T-helper 2 cell treated with Interferon-gamma antibody and Interleukin-4, amounts not matched to agents 100 ng/mL and 5 ng/mL, for 36 hours (primary cell): ENCODE data around the gene LGALS16. TPM values are rescaled to one million over a fixed set of nuclear protein-coding genes. Genes with fewer than 3 reads are reported as not detected.
"Not testable (repeated sequence)": the region's sequence is repeated elsewhere in the genome, so short reads cannot be mapped to it uniquely, and the experiment has no call there.

Experiments
- intact Hi-C: fragments of 100-400 bp; cut with micrococcal nuclease; formaldehyde crosslinking; loops from one replicate; pipeline ENCODE4 v1.15.1; 2023
- total RNA-seq: library from RNA; stranded (reverse); gene quantifications from 2 replicates; pipeline ENCODE4 v1.2.3, GENCODE V29; 2022

Gene LGALS16
- total RNA-seq, 1 donor from 2014 or later = not detected

GRCh38 chr19:39677961-39678889 lies 22.5 kb downstream of the LGALS16 start:
- intact Hi-C loops = loop anchor here (2.0 to 5.0 kb wide), 2 partner anchors 89 to 167 kb away; no protein-coding TSS in a partner anchor

DNA sequence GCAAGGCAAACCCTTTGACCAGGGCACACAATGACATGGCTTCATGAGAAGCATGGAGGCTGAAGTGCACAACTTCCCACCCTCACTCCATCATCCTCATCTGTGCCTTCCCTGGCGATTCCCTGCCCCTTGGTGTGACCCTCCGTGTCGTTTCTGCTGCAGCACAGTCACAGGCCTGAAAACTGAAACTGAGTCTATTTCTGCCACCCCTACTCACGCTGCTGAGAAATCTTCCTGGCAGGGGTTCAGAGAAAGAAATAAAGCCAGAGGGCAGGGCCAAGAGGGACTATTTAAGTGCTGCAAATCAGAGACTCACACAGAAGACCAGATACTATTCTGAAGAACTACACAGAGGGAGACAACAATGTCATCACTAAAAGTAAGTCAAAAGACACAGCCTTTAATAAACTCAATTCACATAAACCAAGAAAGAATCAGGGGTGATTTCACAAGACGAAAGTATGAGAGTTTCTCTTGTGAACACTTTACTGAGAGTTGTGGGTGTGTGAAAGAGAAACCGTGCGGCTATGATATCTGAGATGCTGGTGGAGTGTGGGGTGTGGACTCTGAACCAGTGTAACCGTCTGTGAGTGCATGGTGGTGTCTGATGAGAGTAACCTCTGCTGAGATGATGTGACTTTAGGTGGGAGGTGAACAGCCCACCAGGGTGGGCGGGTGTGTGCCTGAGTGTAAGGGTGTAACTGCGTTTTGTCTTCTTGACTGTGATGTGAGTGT lies 23.5 kb downstream of the LGALS16 start:
- intact Hi-C loops = loop anchor here (2.0 to 5.0 kb wide), 2 partner anchors 88 to 166 kb away; no protein-coding TSS in a partner anchor

- intact Hi-C loops = loop anchor here (2.0 to 5.0 kb wide), 2 partner anchors 88 to 165 kb away; no protein-coding TSS in a partner anchor
Observed at GRCh38 chr19:39679791-39680168, 24.1 kb downstream of the LGALS16 start.

GRCh38 chr19:39680593-39680992 lies 24.9 kb downstream of the LGALS16 start:
- intact Hi-C loops = no loop called here

- intact Hi-C loops = no loop called here
Observed at GRCh38 chr19:39681416-39681815, 25.7 kb downstream of the LGALS16 start.

DNA sequence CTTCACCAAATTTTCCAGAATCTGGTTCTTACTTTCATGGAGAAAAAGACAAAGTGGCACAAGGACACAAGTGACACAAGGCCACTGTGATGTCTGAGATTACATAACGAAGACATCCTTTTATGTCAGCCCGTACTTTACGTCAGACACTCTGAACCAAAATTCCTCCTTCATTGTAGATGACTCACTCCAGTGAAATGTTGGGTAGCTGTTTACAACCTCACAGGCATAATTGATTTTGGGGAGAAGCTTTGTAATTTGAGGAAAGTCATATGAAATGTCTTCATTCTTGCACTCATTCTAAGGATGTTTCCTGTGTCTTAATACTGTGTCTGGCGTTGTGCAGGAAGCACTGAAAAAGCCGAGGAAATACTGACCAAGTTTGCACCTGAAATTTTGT lies 28.6 kb downstream of the LGALS16 start:
- intact Hi-C loops = no loop called here

- intact Hi-C loops = no loop called here
Observed at GRCh38 chr19:39686739-39687138, 31.0 kb downstream of the LGALS16 start.

DNA sequence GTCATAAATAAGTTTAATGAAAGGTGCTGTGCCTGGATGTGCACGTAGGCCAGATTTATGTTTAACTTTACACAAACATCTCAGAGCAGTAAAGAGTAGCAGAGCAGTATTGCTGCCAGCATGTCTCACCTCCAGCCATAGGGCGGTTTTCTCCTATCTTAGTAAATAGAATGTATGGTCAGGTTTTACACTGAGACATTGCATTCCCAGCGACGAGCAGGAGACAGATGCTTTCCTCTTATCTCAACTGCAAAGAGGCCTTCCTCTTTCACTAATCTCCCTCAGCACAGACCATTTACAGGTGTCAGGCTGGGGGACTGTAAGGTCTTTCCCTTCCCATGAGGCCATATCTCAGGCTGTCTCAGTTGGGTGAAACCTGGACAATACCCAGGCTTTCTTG lies 32.9 kb downstream of the LGALS16 start:
- intact Hi-C loops = not testable (repeated sequence)

GRCh38 chr19:39692166-39692565 lies 36.5 kb downstream of the LGALS16 start:
- intact Hi-C loops = no loop called here

DNA sequence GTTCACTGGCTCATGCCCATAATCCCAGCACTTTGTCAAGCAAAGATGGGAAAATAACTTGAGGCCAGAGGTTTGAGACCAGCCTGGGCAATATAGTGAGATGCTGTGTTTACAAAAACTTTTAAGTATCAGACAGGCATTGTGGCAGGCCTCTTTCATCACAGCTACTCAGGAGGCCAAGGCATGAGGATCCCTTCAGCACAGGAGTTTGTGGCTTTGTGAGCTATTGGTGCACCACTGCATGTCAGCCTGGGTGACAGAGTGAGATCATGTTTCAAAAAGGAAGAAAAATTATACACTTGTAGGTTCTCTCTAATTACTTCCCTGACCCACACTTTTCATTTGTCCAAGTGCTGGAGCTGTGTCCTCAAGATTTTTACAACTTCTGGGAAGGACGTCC lies 37.1 kb downstream of the LGALS16 start:
- intact Hi-C loops = no loop called here

- intact Hi-C loops = no loop called here
Observed at GRCh38 chr19:39695759-39696158, 40.0 kb downstream of the LGALS16 start.

- intact Hi-C loops = no loop called here
Observed at GRCh38 chr19:39696387-39696786, 40.7 kb downstream of the LGALS16 start.

- intact Hi-C loops = no loop called here
Observed at GRCh38 chr19:39698535-39698934, 42.8 kb downstream of the LGALS16 start.

DNA sequence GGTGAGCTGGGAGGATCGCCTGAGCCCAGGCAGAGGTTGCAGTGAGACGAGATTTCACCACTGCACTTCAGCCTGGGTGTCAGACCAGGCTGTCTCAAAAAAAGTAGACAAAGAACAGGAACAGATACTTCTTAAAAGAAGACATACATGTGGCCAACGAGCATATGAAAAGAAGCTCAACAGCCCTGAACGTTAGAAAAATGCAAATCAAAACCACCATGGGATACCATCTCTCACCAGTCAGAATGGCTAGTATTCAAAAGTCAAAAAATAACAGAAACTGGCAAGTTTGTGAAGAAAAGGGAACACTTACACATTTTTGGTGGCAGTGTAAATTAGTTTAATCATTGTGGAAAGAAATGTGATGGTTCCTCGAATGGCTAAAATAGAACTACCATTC lies 45.6 kb downstream of the LGALS16 start:
- intact Hi-C loops = no loop called here

DNA sequence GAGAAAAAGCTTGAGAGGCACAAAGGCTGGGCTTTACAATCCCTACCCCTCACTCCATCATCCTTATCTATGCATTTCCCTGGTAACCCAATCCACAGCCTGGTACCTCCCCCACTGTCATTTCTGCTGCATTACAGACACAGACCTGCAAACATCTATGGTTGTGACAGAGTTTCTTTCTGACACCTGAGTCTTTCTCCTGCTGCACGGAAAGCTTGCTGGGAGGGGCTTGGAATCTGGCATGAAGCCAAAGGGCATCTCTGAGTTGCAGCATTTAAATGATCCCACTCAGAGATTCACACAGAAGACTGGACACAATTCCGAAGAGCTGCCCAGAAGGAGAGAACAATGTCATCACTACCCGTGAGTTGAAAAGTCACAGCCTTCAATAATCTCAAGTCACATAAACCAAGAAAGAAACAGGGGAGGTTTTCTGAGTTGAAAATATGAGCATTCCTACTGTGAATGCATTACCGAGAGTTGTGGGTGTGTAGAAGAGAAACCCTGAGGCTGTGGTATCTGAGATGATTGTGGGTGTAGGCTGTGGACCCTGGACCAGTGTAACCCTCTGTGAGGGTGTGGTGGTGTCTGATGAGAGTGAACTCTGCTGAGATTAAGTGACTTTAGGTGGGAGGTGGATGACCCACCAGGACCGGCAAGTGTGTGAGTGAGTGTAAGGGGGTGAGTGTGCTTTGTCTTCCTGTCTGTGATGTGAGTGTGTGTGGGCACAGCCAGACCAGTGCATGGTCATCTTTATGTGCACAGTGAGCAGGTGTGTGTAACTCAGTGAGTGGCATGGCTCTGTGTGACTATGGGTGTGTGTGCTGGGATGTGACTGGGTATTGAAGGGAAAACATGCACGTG lies 48.7 kb downstream of the LGALS16 start, which contains the start of gene LGALS14:
LGALS14 (plus strand) TSS at position 301 of the 864 bp plus-strand sequence; CDS start at position 349, 48 bp downstream.
- intact Hi-C loops = no loop called here

- intact Hi-C loops = no loop called here
Observed at GRCh38 chr19:39705578-39706188, 50.0 kb downstream of the LGALS16 start.

DNA sequence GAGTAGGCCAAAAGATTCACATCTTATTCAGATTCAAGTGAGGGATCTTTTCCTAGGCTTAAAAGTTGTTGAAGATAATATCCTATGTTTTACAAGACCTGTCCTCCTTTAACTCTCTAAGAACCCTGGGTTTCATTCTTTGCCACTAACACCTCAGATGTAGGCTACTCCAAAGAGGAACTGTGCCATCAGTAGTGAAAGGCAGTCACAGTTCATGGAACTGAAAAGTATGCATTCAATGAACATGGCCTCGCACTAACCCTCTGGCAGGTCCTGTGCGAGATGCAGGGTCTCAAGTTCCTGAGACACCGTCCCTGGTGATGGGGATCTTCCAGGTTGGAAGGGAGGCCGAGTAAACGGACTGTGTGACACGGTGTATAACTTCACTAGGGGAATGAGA lies 52.9 kb downstream of the LGALS16 start:
- intact Hi-C loops = no loop called here

- intact Hi-C loops = no loop called here
Observed at GRCh38 chr19:39709026-39709872, 53.5 kb downstream of the LGALS16 start.
